Measurements from ENCODE around the gene SND1.

DNA sequence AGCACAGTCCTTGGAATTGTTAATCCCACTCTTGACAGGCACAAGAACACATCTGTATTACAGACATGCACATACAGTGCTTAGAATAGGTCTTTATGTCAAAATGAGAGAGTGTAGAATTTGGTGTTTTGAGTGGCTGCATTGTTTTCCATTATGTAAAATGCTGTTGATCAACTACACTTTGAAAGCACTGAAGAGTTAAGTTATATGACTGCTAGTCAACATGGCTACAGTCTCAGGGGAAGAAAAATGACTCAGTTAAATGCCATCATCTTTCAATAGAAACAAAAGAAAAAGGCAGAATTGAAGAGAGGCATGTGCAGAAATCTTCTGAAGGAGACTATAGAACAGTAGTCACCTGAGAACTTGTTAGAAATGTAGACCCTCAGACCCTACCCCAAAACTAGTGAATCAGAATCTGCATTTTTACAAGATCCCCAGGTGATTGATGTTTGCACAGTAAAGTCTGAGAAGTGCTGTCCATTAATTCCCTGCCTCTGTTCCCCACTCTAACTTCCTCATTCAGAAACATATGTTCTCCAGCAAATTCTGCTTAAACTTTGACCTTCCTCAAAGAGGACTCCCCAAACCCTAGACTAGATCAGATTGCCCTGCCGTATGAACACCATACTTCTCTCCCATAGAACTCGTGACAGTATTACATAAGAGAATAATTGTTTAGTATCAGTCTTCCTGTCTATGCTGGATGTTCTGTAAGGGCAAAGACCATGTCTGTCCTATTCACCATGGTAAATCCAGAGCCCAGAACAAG, 16.0 kb downstream of the SND1 start:
- TF ChIP-seq, protein P1, sequence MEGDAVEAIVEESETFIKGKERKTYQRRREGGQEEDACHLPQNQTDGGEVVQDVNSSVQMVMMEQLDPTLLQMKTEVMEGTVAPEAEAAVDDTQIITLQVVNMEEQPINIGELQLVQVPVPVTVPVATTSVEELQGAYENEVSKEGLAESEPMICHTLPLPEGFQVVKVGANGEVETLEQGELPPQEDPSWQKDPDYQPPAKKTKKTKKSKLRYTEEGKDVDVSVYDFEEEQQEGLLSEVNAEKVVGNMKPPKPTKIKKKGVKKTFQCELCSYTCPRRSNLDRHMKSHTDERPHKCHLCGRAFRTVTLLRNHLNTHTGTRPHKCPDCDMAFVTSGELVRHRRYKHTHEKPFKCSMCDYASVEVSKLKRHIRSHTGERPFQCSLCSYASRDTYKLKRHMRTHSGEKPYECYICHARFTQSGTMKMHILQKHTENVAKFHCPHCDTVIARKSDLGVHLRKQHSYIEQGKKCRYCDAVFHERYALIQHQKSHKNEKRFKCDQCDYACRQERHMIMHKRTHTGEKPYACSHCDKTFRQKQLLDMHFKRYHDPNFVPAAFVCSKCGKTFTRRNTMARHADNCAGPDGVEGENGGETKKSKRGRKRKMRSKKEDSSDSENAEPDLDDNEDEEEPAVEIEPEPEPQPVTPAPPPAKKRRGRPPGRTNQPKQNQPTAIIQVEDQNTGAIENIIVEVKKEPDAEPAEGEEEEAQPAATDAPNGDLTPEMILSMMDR (IDR thresholded peaks at IDR 0.05), result no peak
- no peak for TF ChIP-seq POLR2A (IDR thresholded peaks at IDR 0.05)

All from transverse colon (tissue), 3 donors.